Hepatocyte (in vitro differentiated cells): Measurements from ENCODE around the gene PGA5.

Experiments
- CTCF ChIP-seq: fragments of 200-600 bp; sonication (generic); IDR thresholded peaks from 2 replicates; pipeline ENCODE4 v1.5.1; 2016; ENCODE audit warnings: antibody characterized with exemption, mild to moderate bottlenecking; ENCODE audit not compliant: poor library complexity
- EZH2 ChIP-seq: fragments of 200-600 bp; sonication (generic); IDR thresholded peaks from 2 replicates; pipeline ENCODE4 v1.6.1; 2016; ENCODE audit warnings: antibody characterized with exemption, mild to moderate bottlenecking, borderline replicate concordance
- EZH2phosphoT487 ChIP-seq: fragments of 200-600 bp; sonication (generic); IDR thresholded peaks from one replicate; pipeline ENCODE4 v1.6.1; 2018; ENCODE audit warnings: antibody characterized with exemption, mild to moderate bottlenecking, low read depth, moderate library complexity; ENCODE audit not compliant: unreplicated experiment, severe bottlenecking

GRCh38 chr11:61195719-61196118 is 45.3 kb upstream of the PGA5 start:
- no peak for TF ChIP-seq EZH2phosphoT487
- TF ChIP-seq CTCF = no peak
- TF ChIP-seq EZH2 = no peak
